Loucy (cell line): ENCODE results near the gene RUNX1.

Source experiments
- H2AFZ ChIP-seq: fragments of 200-600 bp; sonication (generic); 2 replicates; pipeline ENCODE4 v1.6.0; 2016; ENCODE audit warnings: antibody characterized with exemption, mild to moderate bottlenecking, low read length, moderate library complexity
- H3F3A ChIP-seq: fragments of 200-600 bp; 2 replicates; pipeline ENCODE4 v1.6.0; 2016; ENCODE audit warnings: antibody characterized with exemption, low read depth, mild to moderate bottlenecking
- H3K27me3 ChIP-seq: fragments of 200-600 bp; sonication (generic); 2 replicates; pipeline ENCODE4 v1.6.1; 2014; ENCODE audit warnings: low read length, mild to moderate bottlenecking; ENCODE audit not compliant: insufficient read depth, poor library complexity, severe bottlenecking
- H3K36me3 ChIP-seq: fragments of 200-600 bp; sonication (generic); 2 replicates; pipeline ENCODE4 v1.6.1; 2016; ENCODE audit warnings: low read length; ENCODE audit not compliant: insufficient read depth
- H3K4me1 ChIP-seq: fragments of 200-600 bp; sonication (generic); 2 replicates; pipeline ENCODE4 v1.5.1; 2014; ENCODE audit warnings: low read length, mild to moderate bottlenecking; ENCODE audit not compliant: insufficient read depth, poor library complexity, severe bottlenecking
- H3K4me2 ChIP-seq: fragments of 200-600 bp; sonication (generic); 2 replicates; pipeline ENCODE4 v1.6.0; 2014; ENCODE audit warnings: antibody characterized with exemption, low read length, low read depth, mild to moderate bottlenecking; ENCODE audit not compliant: poor library complexity, severe bottlenecking
- H3K4me3 ChIP-seq: fragments of 200-600 bp; sonication (generic); 2 replicates; pipeline ENCODE4 v1.5.1; 2014; ENCODE audit warnings: low read length, mild to moderate bottlenecking, mixed read lengths; ENCODE audit not compliant: poor library complexity, severe bottlenecking
- H3K79me2 ChIP-seq: fragments of 200-600 bp; sonication (generic); 2 replicates; pipeline ENCODE4 v1.6.1; 2014; ENCODE audit warnings: low read length; ENCODE audit not compliant: insufficient read depth
- H3K9ac ChIP-seq: fragments of 200-600 bp; sonication (generic); 2 replicates; pipeline ENCODE4 v1.6.0; 2014; ENCODE audit warnings: mild to moderate bottlenecking, low read depth, low read length, moderate library complexity; ENCODE audit not compliant: poor library complexity, severe bottlenecking
- H3K9me2 ChIP-seq: fragments of 200-600 bp; sonication (generic); replicated peaks from 2 replicates; pipeline ENCODE4 v1.6.1; 2016; ENCODE audit warnings: low read depth, low read length, mixed read lengths
- H3K9me3 ChIP-seq: fragments of 200-600 bp; sonication (generic); 2 replicates; pipeline ENCODE4 v1.6.1; 2014; ENCODE audit warnings: mild to moderate bottlenecking, antibody characterized with exemption, low read length, low read depth; ENCODE audit not compliant: insufficient read depth
- H4K20me1 ChIP-seq: fragments of 200-600 bp; sonication (generic); 2 replicates; pipeline ENCODE4 v1.6.0; 2014; ENCODE audit warnings: antibody characterized with exemption, low read length, mild to moderate bottlenecking; ENCODE audit not compliant: insufficient read depth, poor library complexity, severe bottlenecking
- EZH2phosphoT487 ChIP-seq: fragments of 200-600 bp; IDR thresholded peaks from 2 replicates; pipeline ENCODE4 v1.6.1; 2018; ENCODE audit warnings: antibody characterized with exemption, mild to moderate bottlenecking, moderate library complexity, borderline replicate concordance
- TF ChIP-seq, protein P1 (sequence below): fragments of 200-600 bp; sonication (generic); conservative IDR thresholded peaks from 2 replicates; pipeline ENCODE4 v1.5.1; 2014; ENCODE audit warnings: mild to moderate bottlenecking, antibody characterized with exemption, low read length

The RUNX1 gene

GRCh38 chr21:34781526-34781925 is 267.6 kb downstream of the RUNX1 start:
- Histone ChIP-seq H3K4me3 (no peak overlapping the region), H3K9me3 (no peaks in the 10 kb centered on the region), H3K4me1 (no peaks in the 10 kb centered on the region), H3K79me2 (no peaks in the 10 kb centered on the region), H3F3A (no peaks in the 10 kb centered on the region), H4K20me1 (no peaks in the 10 kb centered on the region), H3K4me2 (no peak overlapping the region), H3K27me3 (no peaks in the 10 kb centered on the region), H2AFZ (no peak overlapping the region), H3K36me3 (no peaks in the 10 kb centered on the region), H3K9ac (no peak overlapping the region), H3K9me2 (no peaks in the 10 kb centered on the region)
- TF ChIP-seq EZH2phosphoT487 = no peak
- TF ChIP-seq, protein P1, sequence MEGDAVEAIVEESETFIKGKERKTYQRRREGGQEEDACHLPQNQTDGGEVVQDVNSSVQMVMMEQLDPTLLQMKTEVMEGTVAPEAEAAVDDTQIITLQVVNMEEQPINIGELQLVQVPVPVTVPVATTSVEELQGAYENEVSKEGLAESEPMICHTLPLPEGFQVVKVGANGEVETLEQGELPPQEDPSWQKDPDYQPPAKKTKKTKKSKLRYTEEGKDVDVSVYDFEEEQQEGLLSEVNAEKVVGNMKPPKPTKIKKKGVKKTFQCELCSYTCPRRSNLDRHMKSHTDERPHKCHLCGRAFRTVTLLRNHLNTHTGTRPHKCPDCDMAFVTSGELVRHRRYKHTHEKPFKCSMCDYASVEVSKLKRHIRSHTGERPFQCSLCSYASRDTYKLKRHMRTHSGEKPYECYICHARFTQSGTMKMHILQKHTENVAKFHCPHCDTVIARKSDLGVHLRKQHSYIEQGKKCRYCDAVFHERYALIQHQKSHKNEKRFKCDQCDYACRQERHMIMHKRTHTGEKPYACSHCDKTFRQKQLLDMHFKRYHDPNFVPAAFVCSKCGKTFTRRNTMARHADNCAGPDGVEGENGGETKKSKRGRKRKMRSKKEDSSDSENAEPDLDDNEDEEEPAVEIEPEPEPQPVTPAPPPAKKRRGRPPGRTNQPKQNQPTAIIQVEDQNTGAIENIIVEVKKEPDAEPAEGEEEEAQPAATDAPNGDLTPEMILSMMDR = no peak

DNA sequence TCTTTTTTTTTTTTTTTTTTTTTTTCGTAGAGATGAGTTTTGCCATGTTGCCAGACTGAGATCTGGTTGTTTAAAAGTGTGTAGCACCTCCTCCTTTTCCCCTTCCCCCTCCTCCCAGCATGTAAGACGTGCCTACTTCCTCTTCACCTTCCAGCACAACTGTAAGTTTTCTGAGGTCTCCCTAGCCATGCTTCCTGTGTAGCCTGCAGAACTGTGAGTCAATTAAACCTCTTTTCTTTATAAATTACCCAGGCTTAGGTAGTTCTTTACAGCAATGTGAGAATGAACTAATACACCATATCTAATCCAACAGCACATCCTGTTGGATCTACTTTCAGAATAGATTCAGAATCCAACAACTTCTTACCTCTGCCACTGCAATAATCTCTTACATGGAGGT is 269.2 kb downstream of the RUNX1 start:
- no peaks in the 10 kb centered on the region for H3K36me3 ChIP-seq
- no peaks in the 10 kb centered on the region for H3K9me3 ChIP-seq
- no peaks in the 10 kb centered on the region for H3K79me2 ChIP-seq
- no peaks in the 10 kb centered on the region for H3F3A ChIP-seq
- no peak overlapping the region for H3K4me2 ChIP-seq
- H3K4me3 ChIP-seq = no peak overlapping the region
- no peaks in the 10 kb centered on the region for H3K9me2 ChIP-seq
- H3K27me3 ChIP-seq = no peaks in the 10 kb centered on the region
- TF ChIP-seq, protein P1 = no peak
- no peak for TF ChIP-seq EZH2phosphoT487
- no peaks in the 10 kb centered on the region for H3K4me1 ChIP-seq
- no peak overlapping the region for H2AFZ ChIP-seq
- no peak overlapping the region for H3K9ac ChIP-seq
- H4K20me1 ChIP-seq = no peaks in the 10 kb centered on the region

GRCh38 chr21:34775793-34776192 is 273.3 kb downstream of the RUNX1 start:
- Histone ChIP-seq H3K36me3 (no peaks in the 10 kb centered on the region), H3K27me3 (no peaks in the 10 kb centered on the region), H3K4me1 (no peaks in the 10 kb centered on the region), H3K9ac (no peak overlapping the region), H3K4me2 (no peak overlapping the region), H3K9me3 (no peaks in the 10 kb centered on the region), H3K79me2 (no peaks in the 10 kb centered on the region), H2AFZ (no peak overlapping the region), H3F3A (no peaks in the 10 kb centered on the region), H3K4me3 (no peak overlapping the region), H3K9me2 (no peaks in the 10 kb centered on the region), H4K20me1 (no peaks in the 10 kb centered on the region)
- TF ChIP-seq EZH2phosphoT487 = no peak
- TF ChIP-seq, protein P1 = no peak
